HepG2 (cell line): ENCODE data around the gene KCNIP4. TPM values are rescaled to one million over a fixed set of nuclear protein-coding genes. Genes with fewer than 3 reads are reported as not detected.

Experiments used
- ATAC-seq: fragments of 200-7000 bp; cut with Tn5 transposase; 3 replicates; pipeline ENCODE4 v1.9.1; 2020; ENCODE audit warnings: mild to moderate bottlenecking, moderate library complexity
- BruUV-seq: library from RNA; stranded (reverse); fragments of 400-500 nt; replicated peaks from 2 replicates; lab custom pipeline; 2021; lab: Mats Ljungman, UMichigan
- CTCF ChIA-PET: fragments of 300-600 bp; formaldehyde crosslinking; extraction: SDS; loops from one replicate; lab custom pipeline; 2021; ENCODE audit warnings: low total read pairs, inconsistent platforms, low intra/inter-chr PET ratio; lab: Yijun Ruan, JAX
- POLR2A ChIA-PET: fragments of 350-600 bp; sonication (Branson Sonifier 250); formaldehyde crosslinking; loops from one replicate; lab custom pipeline; 2020; ENCODE audit warnings: antibody characterized with exemption, inconsistent platforms; lab: Yijun Ruan, JAX
- DNase-seq: peaks from one replicate; pipeline ENCODE4 v3.0.0-alpha.2; 2015; ENCODE audit warnings: low spot score
- FAIRE-seq: peaks from 3 replicates; lab custom pipeline; 2011; peaks lifted over from hg19 to GRCh38; lab: Jason Lieb, UNC
- H2AFZ ChIP-seq: one replicate; pipeline ENCODE4 v1.6.1; 2011; ENCODE audit warnings: low read length, inconsistent platforms
- H3K27ac ChIP-seq: fragments of 300-600 bp; 3 replicates; pipeline ENCODE4 v1.8.0; 2011; ENCODE audit warnings: mixed run types, mild to moderate bottlenecking, mixed read lengths, low read length, inconsistent platforms; ENCODE audit not compliant: insufficient read depth; ENCODE audit errors: extremely low read length
- H3K27me3 ChIP-seq, 2 experiments: fragments of 200-600 bp in 1 of 2; 2 replicates in 1 of 2; 3 replicates in 1 of 2; pipeline versions ENCODE4 v1.6.0 to v1.8.0; 2011; ENCODE audit warnings: low read length in 2 of 2, mild to moderate bottlenecking in 2 of 2, moderate library complexity in 2 of 2, inconsistent platforms in 1 of 2; ENCODE audit not compliant: insufficient read depth in 2 of 2, control insufficient read depth in 1 of 2
- H3K36me3 ChIP-seq, 2 experiments: fragments of 200-600 bp in 1 of 2; replicated peaks in 1 of 2; 2 replicates in 1 of 2; 3 replicates in 1 of 2; pipeline versions ENCODE4 v1.5.1 to v1.8.0; 2011; ENCODE audit warnings: low read length in 2 of 2, inconsistent platforms in 1 of 2; ENCODE audit not compliant: insufficient read depth in 2 of 2, control insufficient read depth in 1 of 2
- H3K4me1 ChIP-seq: 2 replicates; pipeline ENCODE4 v1.5.1; 2012; ENCODE audit warnings: low read length, inconsistent platforms; ENCODE audit not compliant: insufficient read depth
- H3K4me2 ChIP-seq: 2 replicates; pipeline ENCODE4 v1.6.0; 2011; ENCODE audit warnings: low read depth, low read length, inconsistent platforms
- H3K4me3 ChIP-seq, 3 experiments: fragments of 200-600 bp in 1 of 3; sonication (generic), shearing (Covaris generic) in 1 of 3; replicated peaks in 1 of 3; 2 replicates each; pipeline ENCODE4 v1.5.1; 2011 to 2016; ENCODE audit warnings: low read length in 3 of 3, inconsistent platforms in 2 of 3, low read depth in 2 of 3, mild to moderate bottlenecking in 2 of 3, control low read depth in 1 of 3, mixed read lengths in 1 of 3; ENCODE audit not compliant: insufficient read depth in 1 of 3
- H3K79me2 ChIP-seq: one replicate; pipeline ENCODE4 v1.6.1; 2011; ENCODE audit warnings: low read length, inconsistent platforms; ENCODE audit not compliant: insufficient read depth
- H3K9ac ChIP-seq: 2 replicates; pipeline ENCODE4 v1.6.0; 2011; ENCODE audit warnings: mild to moderate bottlenecking, low read depth, low read length, inconsistent platforms; ENCODE audit not compliant: insufficient read depth
- H3K9me3 ChIP-seq: 2 replicates; pipeline ENCODE4 v1.5.1; 2012; ENCODE audit warnings: mild to moderate bottlenecking, low read length
- H4K20me1 ChIP-seq: 2 replicates; pipeline ENCODE4 v1.6.0; 2011; ENCODE audit warnings: inconsistent platforms, mild to moderate bottlenecking, low read length, moderate library complexity; ENCODE audit not compliant: insufficient read depth
- ASH2L ChIP-seq: fragments of 300-600, 200-600 bp; sonication (generic); IDR thresholded peaks from 2 replicates; pipeline ENCODE4 v1.7.0; 2017; ENCODE audit warnings: low read depth, mild to moderate bottlenecking, moderate library complexity, mixed read lengths, low read length; ENCODE audit not compliant: insufficient read length
- CAMTA2 ChIP-seq: sonication (generic); formaldehyde crosslinking; IDR thresholded peaks from 2 replicates; pipeline ENCODE4 v1.4.0; 2020; ENCODE audit warnings: mild to moderate bottlenecking, missing genetic modification reagents, borderline replicate concordance
- HCFC1 ChIP-seq: fragments of 150-350 bp; IDR thresholded peaks from 2 replicates; pipeline ENCODE4 v1.6.1; 2014; ENCODE audit warnings: low read depth, low read length
- HNF4G ChIP-seq, 2 experiments: sonication (generic) in 1 of 2; formaldehyde crosslinking in 1 of 2; IDR thresholded peaks; 2 replicates each; pipeline versions ENCODE4 v1.4.0 to v1.6.1; 2011 to 2020; ENCODE audit warnings: borderline replicate concordance in 2 of 2, low read depth in 2 of 2, mild to moderate bottlenecking in 2 of 2, low read length in 1 of 2, missing genetic modification reagents in 1 of 2, moderate library complexity in 1 of 2
- KDM5B ChIP-seq: sonication (generic); formaldehyde crosslinking; IDR thresholded peaks from 2 replicates; pipeline ENCODE4 v1.4.0; 2020; ENCODE audit warnings: missing genetic modification reagents, mild to moderate bottlenecking, borderline replicate concordance
- MAFF ChIP-seq: IDR thresholded peaks from 2 replicates; pipeline ENCODE4 v1.6.1; 2011; ENCODE audit warnings: low read depth, low read length, improper control_type of control experiment
- MYNN ChIP-seq: sonication (generic); formaldehyde crosslinking; IDR thresholded peaks from 2 replicates; pipeline ENCODE4 v1.4.0; 2020; ENCODE audit warnings: mild to moderate bottlenecking, low read depth, missing genetic modification reagents
- NCOR1 ChIP-seq: fragments of 200-600 bp; sonication (generic); IDR thresholded peaks from 2 replicates; pipeline ENCODE4 v1.7.0; 2017; ENCODE audit warnings: antibody characterized with exemption, low read length, borderline replicate concordance
- NR2F1 ChIP-seq, 2 experiments: fragments of 450-650 bp in 1 of 2; formaldehyde crosslinking in 1 of 2; IDR thresholded peaks; 2 replicates each; pipeline versions ENCODE4 v1.5.0 to v1.6.1; 2016 to 2020; ENCODE audit warnings: mild to moderate bottlenecking in 1 of 2, missing compliant biosample characterization in 1 of 2, missing genetic modification reagents in 1 of 2, moderate library complexity in 1 of 2
- NRL ChIP-seq: sonication (generic); formaldehyde crosslinking; IDR thresholded peaks from 2 replicates; pipeline ENCODE4 v1.5.0; 2020; ENCODE audit warnings: missing genetic modification reagents, mild to moderate bottlenecking, moderate library complexity, borderline replicate concordance
- PCBP2 ChIP-seq: fragments of 200-400 bp; formaldehyde crosslinking; optimal IDR thresholded peaks from 2 replicates; pipeline ENCODE3; 2018; ENCODE audit warnings: low read length, low read depth; ENCODE audit not compliant: poor library complexity, severe bottlenecking
- SRSF1 ChIP-seq: fragments of 200-400 bp; formaldehyde crosslinking; optimal IDR thresholded peaks from 2 replicates; pipeline ENCODE3; 2017; ENCODE audit warnings: mild to moderate bottlenecking, low read depth, low read length, moderate library complexity
- TOE1 ChIP-seq: sonication (generic); formaldehyde crosslinking; IDR thresholded peaks from 2 replicates; pipeline ENCODE4 v1.4.0; 2020; ENCODE audit warnings: mild to moderate bottlenecking, missing genetic modification reagents
- YEATS2 ChIP-seq: sonication (generic); formaldehyde crosslinking; IDR thresholded peaks from 2 replicates; pipeline ENCODE4 v1.4.0; 2020; ENCODE audit warnings: missing genetic modification reagents, borderline replicate concordance
- ZC3H4 ChIP-seq: sonication (generic); formaldehyde crosslinking; IDR thresholded peaks from 2 replicates; pipeline ENCODE4 v1.4.0; 2020; ENCODE audit warnings: missing genetic modification reagents, borderline replicate concordance
- ZEB1 ChIP-seq: IDR thresholded peaks from 2 replicates; pipeline ENCODE4 v1.6.1; 2012; ENCODE audit warnings: mild to moderate bottlenecking, low read depth, inconsistent platforms; ENCODE audit not compliant: insufficient replicate concordance
- ZNF101 ChIP-seq: sonication (generic); formaldehyde crosslinking; IDR thresholded peaks from 2 replicates; pipeline ENCODE4 v1.4.0; 2020; ENCODE audit warnings: mild to moderate bottlenecking, low read depth, missing genetic modification reagents, borderline replicate concordance
- ZNF143 ChIP-seq: sonication (generic); formaldehyde crosslinking; IDR thresholded peaks from 2 replicates; pipeline ENCODE4 v1.4.0; 2020; ENCODE audit warnings: missing genetic modification reagents
- ZNF431 ChIP-seq: sonication (generic); formaldehyde crosslinking; IDR thresholded peaks from 2 replicates; pipeline ENCODE4 v1.9.0; 2022; ENCODE audit warnings: missing genetic modification reagents, low read depth, mild to moderate bottlenecking, borderline replicate concordance
- ZNF547 ChIP-seq: sonication (generic); formaldehyde crosslinking; IDR thresholded peaks from 2 replicates; pipeline ENCODE4 v1.5.1; 2020; ENCODE audit warnings: mild to moderate bottlenecking, missing genetic modification reagents
- ZNF773 ChIP-seq: sonication (generic); formaldehyde crosslinking; IDR thresholded peaks from 2 replicates; pipeline ENCODE4 v1.4.0; 2020; ENCODE audit warnings: missing genetic modification reagents, borderline replicate concordance
- ZNF792 ChIP-seq: IDR thresholded peaks from 2 replicates; pipeline ENCODE4 v1.6.1; 2016
- WGBS: methylation state at CpG from one replicate; pipeline ENCODE4 v1.1.6; 2017; ENCODE audit warnings: low lambda C conversion rate; 5-methylcytosine and 5-hydroxymethylcytosine counted together
- in situ Hi-C: cut with HindIII; loops from 2 replicates; pipeline ENCODE4 v1.10.0; 2017; ENCODE audit warnings: low pct_unique_long_range_greater_than_20kb; ENCODE audit not compliant: extremely low pct_ligation_motif_present
- intact Hi-C: fragments of 100-400 bp; cut with micrococcal nuclease; formaldehyde crosslinking; loops from one replicate; pipeline ENCODE4 v1.10.0; 2022; ENCODE audit not compliant: unreplicated experiment
- polyA plus RNA-seq, 8 experiments: library from polyadenylated mRNA; depleted of rRNA in 3 of 8; stranded (reverse) in 7 of 8; unstranded in 1 of 8; fragments of >200 nt; fragmentation: Illumina TruSeq in 4 of 8; extraction: Trizol in 4 of 8; gene quantifications; 2 replicates each; pipeline versions ENCODE4 v1.2.1 to v1.2.3, GENCODE V29; 2011 to 2016; ENCODE audit warnings: low read depth in 4 of 8, missing spikeins in 1 of 8, mixed read lengths in 1 of 8; ENCODE audit not compliant: insufficient read depth in 1 of 8
- total RNA-seq, 5 experiments: library from RNA; depleted of rRNA; stranded (reverse); fragments of >200 nt; fragmentation: Illumina TruSeq; extraction: Trizol; gene quantifications; 2 replicates each; pipeline ENCODE4 v1.2.3, GENCODE V29; 2016; ENCODE audit warnings: low read depth in 1 of 5

Gene KCNIP4
- total and polyA plus RNA-seq, 2 of the 13 experiments (the other 11 are each of a cell fraction or from before 2014, with no cell fraction given): 0.09 TPM; not detected in 1

DNA sequence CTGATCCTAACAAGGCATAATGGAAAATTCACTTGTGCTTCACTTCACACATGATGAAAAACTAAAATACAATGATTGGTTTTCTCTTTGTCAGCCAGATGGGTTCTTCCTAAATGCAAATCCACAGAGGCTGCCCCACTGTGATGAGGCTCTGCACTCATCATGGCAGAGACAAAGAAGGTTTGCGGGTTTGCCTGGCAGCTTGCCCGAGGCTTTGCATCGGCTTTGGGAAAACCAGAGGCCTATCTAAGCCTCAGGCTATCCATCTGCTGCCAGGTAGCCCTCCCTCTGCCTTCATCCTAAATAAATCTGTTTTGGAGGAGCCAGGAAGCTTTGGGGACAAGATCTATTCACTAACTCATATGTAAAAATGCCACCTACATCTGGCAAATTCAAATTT is 1004.1 kb downstream of the KCNIP4 start:
- Histone ChIP-seq H3K9me3 (peaks cover 54% of the 10 kb centered on the region), H3K79me2 (no peaks in the 10 kb centered on the region), H3K36me3 (no peaks in the 10 kb centered on the region), H3K4me3 (no peak overlapping the region), H3K4me1 (no peaks in the 10 kb centered on the region), H3K27me3 (no peaks in the 10 kb centered on the region), H3K4me2 (no peak overlapping the region), H4K20me1 (no peaks in the 10 kb centered on the region), H3K27ac (no peak overlapping the region), H2AFZ (no peak overlapping the region), H3K9ac (no peak overlapping the region)
- ATAC-seq (no peak), DNase-seq (no peak), FAIRE-seq (no peak)
- CTCF ChIA-PET: no interaction called here
- whole genome bisulfite sequencing: no CpG with 5 or more reads among the region's 3 CpGs
- TF ChIP-seq HNF4G (IDR thresholded peaks at IDR 0.05; ENCODE audit: borderline replicate concordance, low read depth, low read length) (no peak), HNF4G (CRISPR knock-in tag; IDR thresholded peaks at IDR 0.05; ENCODE audit: borderline replicate concordance, low read depth) (no peak), MAFF (no peak), ZNF101 (CRISPR knock-in tag) (no peak), ZNF792 (no peak), NCOR1 (no peak), MYNN (CRISPR knock-in tag) (no peak), ZC3H4 (CRISPR knock-in tag) (no peak), ZNF143 (CRISPR knock-in tag) (no peak), YEATS2 (no peak)
- intact Hi-C loops (no loop called here), in situ Hi-C loops (no loop called here)
- POLR2A ChIA-PET: no interaction called here
- BruUV-seq: no TSS peak

DNA sequence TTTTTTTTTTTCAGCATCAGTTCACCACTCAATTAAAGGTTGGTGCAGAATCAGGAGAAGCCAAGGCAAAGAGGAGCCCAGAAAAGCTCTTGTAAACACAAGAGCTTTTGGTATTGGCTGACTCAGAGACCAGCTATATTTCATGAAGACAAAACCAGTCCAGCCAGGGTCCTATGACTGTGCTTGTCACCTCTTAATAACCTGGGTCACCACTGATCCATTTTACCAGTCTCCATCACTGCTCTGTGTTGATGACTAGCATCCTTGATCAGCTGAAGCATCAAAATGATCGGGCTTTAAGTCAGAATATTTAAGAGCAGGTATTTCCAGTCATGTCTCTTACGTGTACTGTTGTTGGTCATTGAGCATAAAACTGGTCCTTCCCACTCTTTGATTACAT is 1010.4 kb downstream of the KCNIP4 start:
- H3K4me2 ChIP-seq: no peak overlapping the region
- no peaks in the 10 kb centered on the region for H3K27me3 ChIP-seq
- H4K20me1 ChIP-seq: no peaks in the 10 kb centered on the region
- no peaks in the 10 kb centered on the region for H3K36me3 ChIP-seq
- 0% methylated on average over 2 of the region's 2 CpGs for WGBS
- H3K27ac ChIP-seq: no peak overlapping the region
- CTCF ChIA-PET: no interaction called here
- FAIRE-seq (no peak), ATAC-seq (no peak), DNase-seq (no peak)
- H3K79me2 ChIP-seq: no peaks in the 10 kb centered on the region
- no TSS peak for BruUV-seq
- H2AFZ ChIP-seq: no peak overlapping the region
- H3K9me3 ChIP-seq: peaks cover 24% of the 10 kb centered on the region
- H3K9ac ChIP-seq: no peak overlapping the region
- in situ Hi-C loops (no loop called here), intact Hi-C loops (no loop called here)
- no peak overlapping the region for H3K4me3 ChIP-seq
- H3K4me1 ChIP-seq: no peaks in the 10 kb centered on the region
- POLR2A ChIA-PET: no interaction called here
- no peak for TF ChIP-seq PCBP2
- TF ChIP-seq NRL: no peak
- no peak for TF ChIP-seq SRSF1
- TF ChIP-seq TOE1 (CRISPR knock-in tag): no peak
- no peak for TF ChIP-seq ASH2L
- no peak for TF ChIP-seq HCFC1
- no peak for TF ChIP-seq ZNF431 (CRISPR knock-in tag)
- no peak for TF ChIP-seq CAMTA2
- TF ChIP-seq ZEB1: no peak
- TF ChIP-seq ZNF547: no peak
- TF ChIP-seq NR2F1 (CRISPR knock-in tag; IDR thresholded peaks at IDR 0.05): no peak
- TF ChIP-seq ZNF773 (CRISPR knock-in tag): no peak
- no peak for TF ChIP-seq KDM5B
